ENCODE measurements around the gene WDR48.

DNA sequence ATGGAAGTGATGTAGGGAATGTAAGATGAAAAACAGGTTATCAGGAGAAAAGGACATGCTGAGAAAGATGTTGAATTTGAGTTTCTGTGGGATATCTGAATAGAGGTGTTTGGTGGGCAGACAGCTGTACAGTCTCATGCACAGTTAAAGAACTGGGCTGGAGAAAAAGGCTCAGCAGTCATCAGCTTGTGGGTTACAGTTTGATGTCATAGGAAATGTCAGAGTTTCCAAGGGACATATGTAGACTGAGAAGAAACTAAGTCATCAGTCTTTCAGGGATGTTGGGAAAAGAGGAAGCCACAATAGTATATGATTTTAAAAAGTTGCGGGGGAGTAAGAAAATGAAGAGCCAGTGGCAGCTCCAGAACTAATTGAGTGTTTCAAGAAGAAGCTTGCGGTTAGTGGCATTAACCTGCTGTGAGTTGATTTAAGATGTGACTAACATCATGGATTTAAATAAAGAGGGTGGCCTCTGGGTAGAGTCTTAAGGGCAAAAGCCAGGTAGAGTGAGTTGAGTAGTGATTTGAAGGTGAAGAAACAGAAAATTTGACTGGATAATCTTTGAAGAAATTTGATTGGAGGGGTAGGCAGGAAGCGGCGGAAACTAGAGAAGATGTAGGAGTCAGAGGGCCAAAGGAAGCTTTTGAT lies 31.0 kb downstream of the WDR48 start:
- TF ChIP-seq, protein P1, sequence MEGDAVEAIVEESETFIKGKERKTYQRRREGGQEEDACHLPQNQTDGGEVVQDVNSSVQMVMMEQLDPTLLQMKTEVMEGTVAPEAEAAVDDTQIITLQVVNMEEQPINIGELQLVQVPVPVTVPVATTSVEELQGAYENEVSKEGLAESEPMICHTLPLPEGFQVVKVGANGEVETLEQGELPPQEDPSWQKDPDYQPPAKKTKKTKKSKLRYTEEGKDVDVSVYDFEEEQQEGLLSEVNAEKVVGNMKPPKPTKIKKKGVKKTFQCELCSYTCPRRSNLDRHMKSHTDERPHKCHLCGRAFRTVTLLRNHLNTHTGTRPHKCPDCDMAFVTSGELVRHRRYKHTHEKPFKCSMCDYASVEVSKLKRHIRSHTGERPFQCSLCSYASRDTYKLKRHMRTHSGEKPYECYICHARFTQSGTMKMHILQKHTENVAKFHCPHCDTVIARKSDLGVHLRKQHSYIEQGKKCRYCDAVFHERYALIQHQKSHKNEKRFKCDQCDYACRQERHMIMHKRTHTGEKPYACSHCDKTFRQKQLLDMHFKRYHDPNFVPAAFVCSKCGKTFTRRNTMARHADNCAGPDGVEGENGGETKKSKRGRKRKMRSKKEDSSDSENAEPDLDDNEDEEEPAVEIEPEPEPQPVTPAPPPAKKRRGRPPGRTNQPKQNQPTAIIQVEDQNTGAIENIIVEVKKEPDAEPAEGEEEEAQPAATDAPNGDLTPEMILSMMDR (IDR thresholded peaks at IDR 0.05): no peak
- TF ChIP-seq POLR2AphosphoS5 (IDR thresholded peaks at IDR 0.05) (no peak), POLR2A (IDR thresholded peaks at IDR 0.05) (no peak)

All from suprapubic skin (tissue), 4 donors.